Measurements from ENCODE around the gene ZNF718. TPM values are rescaled to one million over a fixed set of nuclear protein-coding genes. Genes with fewer than 3 reads are reported as not detected.
A peak's percentile ranks its signal among the peaks of the same experiment; 100 is the strongest.
"Not testable (repeated sequence)": the region's sequence is repeated elsewhere in the genome, so short reads cannot be mapped to it uniquely, and the experiment has no call there.

The ZNF718 gene
- polyA plus RNA-seq, 3 donors, result 1.9 to 2.8 (median 2.7) TPM

- peak overlapping the region in 4 of 7 donors; percentile 25 to 90 (median 50) for H3K27ac Mint-ChIP-seq
- H4K20me1 ChIP-seq (ENCODE audit: insufficient read depth, low read length), result no peaks in the 10 kb centered on the region
- H3K4me2 ChIP-seq (replicated peaks; ENCODE audit: extremely low read depth, low read length, poor library complexity, severe bottlenecking), result peak overlapping the region; percentile 48
- TF ChIP-seq CTCF (IDR thresholded peaks at IDR 0.05), result no peak
- H3K27ac ChIP-seq (ENCODE audit: low read depth in 1 of 2, low read length in 2 of 2), result peak overlapping the region; percentile 1 to 69
- peaks cover 0 to 5% (median 1%) of the 10 kb centered on the region in 3 donors for H3K27me3 Mint-ChIP-seq (ENCODE audit: low read depth in 3 of 3)
- peaks cover 33% of the 10 kb centered on the region for H3K4me1 Mint-ChIP-seq
- no peak overlapping the region for H3K9ac ChIP-seq (ENCODE audit: insufficient read depth, low read length, poor library complexity, severe bottlenecking)
- H3K27me3 ChIP-seq (ENCODE audit: control insufficient read depth in 2 of 2, insufficient read depth in 2 of 2, low read length in 2 of 2), result no peaks in the 10 kb centered on the region
- H3K4me1 ChIP-seq (ENCODE audit: control insufficient read depth in 1 of 2, insufficient read depth in 2 of 2, low read length in 2 of 2), result peaks cover 24 to 40% of the 10 kb centered on the region in 2 donors
- H3K4me3 Mint-ChIP-seq, result peak overlapping the region; percentile 68 to 83
- H3K36me3 ChIP-seq (replicated peaks in 1 of 2; ENCODE audit: control insufficient read depth in 1 of 2, insufficient read depth in 2 of 2, low read length in 2 of 2), result no peaks in the 10 kb centered on the region
- H3K4me3 ChIP-seq (replicated peaks in 1 of 3; ENCODE audit: low read depth in 2 of 3, low read length in 3 of 3), result peak overlapping the region in 1 of 3 experiments; percentile 54
- H3K9me3 ChIP-seq (replicated peaks in 1 of 2; ENCODE audit: control insufficient read depth in 1 of 2, insufficient read depth in 1 of 2, low read length in 2 of 2), result peaks cover 58 to 59% of the 10 kb centered on the region in 2 donors
- peaks cover 19% of the 10 kb centered on the region for H3K79me2 ChIP-seq (ENCODE audit: insufficient read depth, low read length)
- peaks cover 0 to 3% of the 10 kb centered on the region in 2 donors for H3K36me3 Mint-ChIP-seq
- WGBS (ENCODE audit: insufficient coverage), result 21% methylated on average over 4 of the region's 5 CpGs
- no peak for DNase-seq
- H2AFZ ChIP-seq (ENCODE audit: insufficient read depth, low read depth, low read length, poor library complexity, severe bottlenecking), result peak overlapping the region; percentile 73
- peaks cover 18 to 83% (median 55%) of the 10 kb centered on the region in 7 donors for H3K9me3 Mint-ChIP-seq
- intact Hi-C loops (cut with micrococcal nuclease), result loop anchor here in 1 of 2 donors (5.0 kb wide), 1 partner anchor 217 kb away; the partner anchor contains the start of gene ZNF141
These were observed 3.7 kb upstream of the ZNF718 start for GRCh38 chr4:120616-121015.

- no peak for TF ChIP-seq CTCF (IDR thresholded peaks at IDR 0.05)
- Mint-ChIP-seq H3K36me3 (peaks cover 5 to 10% of the 10 kb centered on the region in 2 donors), H3K27me3 (ENCODE audit: low read depth in 3 of 3) (peaks cover 0 to 5% (median 1%) of the 10 kb centered on the region in 3 donors), H3K27ac (peak overlapping the region; percentile 47 to 90 (median 79)), H3K4me3 (peak overlapping the region; percentile 68 to 83), H3K9me3 (peaks cover 18 to 83% (median 62%) of the 10 kb centered on the region in 7 donors), H3K4me1 (peaks cover 38% of the 10 kb centered on the region)
- DNase-seq, result peak; percentile 22 to 48 (median 40)
- intact Hi-C loops (cut with micrococcal nuclease), result loop anchor here in 1 of 2 donors (5.0 kb wide), 1 partner anchor 216 kb away; the partner anchor contains the start of gene ZNF141
- Histone ChIP-seq H3K9ac (ENCODE audit: insufficient read depth, low read length, poor library complexity, severe bottlenecking) (no peak overlapping the region), H3K4me2 (replicated peaks; ENCODE audit: extremely low read depth, low read length, poor library complexity, severe bottlenecking) (peak overlapping the region; percentile 48), H3K4me3 (replicated peaks in 1 of 3; ENCODE audit: low read depth in 2 of 3, low read length in 3 of 3) (peak overlapping the region; percentile 7 to 54 (median 16)), H4K20me1 (ENCODE audit: insufficient read depth, low read length) (no peaks in the 10 kb centered on the region), H3K27me3 (ENCODE audit: control insufficient read depth in 2 of 2, insufficient read depth in 2 of 2, low read length in 2 of 2) (no peaks in the 10 kb centered on the region), H3K4me1 (ENCODE audit: control insufficient read depth in 1 of 2, insufficient read depth in 2 of 2, low read length in 2 of 2) (peaks cover 27 to 44% of the 10 kb centered on the region in 2 donors), H3K9me3 (replicated peaks in 1 of 2; ENCODE audit: control insufficient read depth in 1 of 2, insufficient read depth in 1 of 2, low read length in 2 of 2) (peaks cover 66 to 67% of the 10 kb centered on the region in 2 donors), H3K79me2 (ENCODE audit: insufficient read depth, low read length) (peaks cover 29% of the 10 kb centered on the region), H3K36me3 (replicated peaks in 1 of 2; ENCODE audit: control insufficient read depth in 1 of 2, insufficient read depth in 2 of 2, low read length in 2 of 2) (peaks cover 0 to 6% of the 10 kb centered on the region in 2 donors), H3K27ac (ENCODE audit: low read depth in 1 of 2, low read length in 2 of 2) (peak overlapping the region in 1 of 2 donors; percentile 69), H2AFZ (ENCODE audit: insufficient read depth, low read depth, low read length, poor library complexity, severe bottlenecking) (peak overlapping the region; percentile 73)
- WGBS (ENCODE audit: insufficient coverage), result no CpG with 5 or more reads among the region's 7 CpGs
These were observed 2.8 kb upstream of the ZNF718 start for GRCh38 chr4:121408-122084.

GRCh38 chr4:123922-124274 lies 403 bp upstream of the ZNF718 start:
- peak overlapping the region; percentile 77 for H3K9ac ChIP-seq (ENCODE audit: insufficient read depth, low read length, poor library complexity, severe bottlenecking)
- H3K36me3 ChIP-seq (replicated peaks in 1 of 2; ENCODE audit: control insufficient read depth in 1 of 2, insufficient read depth in 2 of 2, low read length in 2 of 2), result peaks cover 11 to 29% of the 10 kb centered on the region in 2 donors
- peak overlapping the region; percentile 98 to 100 for H3K4me3 Mint-ChIP-seq

More at GRCh38 chr4:123922-124274, 403 bp upstream of the ZNF718 start:
- Histone ChIP-seq H3K4me1 (ENCODE audit: control insufficient read depth in 1 of 2, insufficient read depth in 2 of 2, low read length in 2 of 2) (peaks cover 27 to 44% of the 10 kb centered on the region in 2 donors), H3K4me3 (replicated peaks in 1 of 3; ENCODE audit: low read depth in 2 of 3, low read length in 3 of 3) (peak overlapping the region in 2 of 3 experiments; percentile 94 to 98), H3K27ac (ENCODE audit: low read depth in 1 of 2, low read length in 2 of 2) (peak overlapping the region; percentile 72 to 90), H3K4me2 (replicated peaks; ENCODE audit: extremely low read depth, low read length, poor library complexity, severe bottlenecking) (peak overlapping the region; percentile 90), H2AFZ (ENCODE audit: insufficient read depth, low read depth, low read length, poor library complexity, severe bottlenecking) (peak overlapping the region; percentile 95), H3K79me2 (ENCODE audit: insufficient read depth, low read length) (peaks cover 51% of the 10 kb centered on the region), H3K9me3 (replicated peaks in 1 of 2; ENCODE audit: control insufficient read depth in 1 of 2, insufficient read depth in 1 of 2, low read length in 2 of 2) (peaks cover 68 to 72% of the 10 kb centered on the region in 2 donors)
- Mint-ChIP-seq H3K4me1 (peaks cover 38% of the 10 kb centered on the region), H3K36me3 (peaks cover 28 to 32% of the 10 kb centered on the region in 2 donors), H3K27ac (peak overlapping the region; percentile 18 to 97 (median 93)), H3K9me3 (peaks cover 11 to 98% (median 64%) of the 10 kb centered on the region in 7 donors)
- H4K20me1 ChIP-seq (ENCODE audit: insufficient read depth, low read length); DNase-seq; H3K27me3 Mint-ChIP-seq (ENCODE audit: low read depth in 3 of 3); H3K27me3 ChIP-seq (ENCODE audit: control insufficient read depth in 2 of 2, insufficient read depth in 2 of 2, low read length in 2 of 2): not testable (repeated sequence)
- WGBS (ENCODE audit: insufficient coverage), result 60% methylated on average over 9 of the region's 10 CpGs
- intact Hi-C loops (cut with micrococcal nuclease), result loop anchor here in 1 of 2 donors (5.0 kb wide), 1 partner anchor 213 kb away; the partner anchor contains the start of gene ZNF141
